Heart right ventricle (tissue), 16 donors: ENCODE results near the gene BBS1. TPM values are rescaled to one million over a fixed set of nuclear protein-coding genes. Genes with fewer than 3 reads are reported as not detected.
"Not testable (repeated sequence)": the region's sequence is repeated elsewhere in the genome, so short reads cannot be mapped to it uniquely, and the experiment has no call there.

Experiments
- ATAC-seq, 8 donors: fragments of 200-7000 bp; cut with Tn5 transposase; one replicate each; pipeline ENCODE4 v1.9.1; 2020; ENCODE audit warnings: mild to moderate bottlenecking in 8 of 8, moderate library complexity in 8 of 8, moderate number of reproducible peaks in 1 of 8
- DNase-seq, 2 donors: peaks; one replicate each; pipeline ENCODE4 v3.0.0-alpha.2; 2020
- H3K27ac ChIP-seq, 10 donors: fragments of 200-600 bp; sonication (generic) in 2 of 10; one replicate each; pipeline versions ENCODE4 v1.5.0 to v1.8.0; 2020 to 2022; ENCODE audit warnings: mild to moderate bottlenecking in 3 of 10
- H3K27me3 ChIP-seq, 7 donors: fragments of 200-600 bp; one replicate each; pipeline ENCODE4 v1.8.0; 2021 to 2022; ENCODE audit warnings: mild to moderate bottlenecking in 2 of 7
- H3K36me3 ChIP-seq, 9 donors: fragments of 200-600 bp; sonication (generic) in 1 of 9; one replicate each; pipeline versions ENCODE4 v1.5.0 to v1.8.0; 2020 to 2022; ENCODE audit warnings: mild to moderate bottlenecking in 2 of 9
- H3K4me1 ChIP-seq, 9 donors: fragments of 200-600 bp; sonication (generic) in 1 of 9; one replicate each; pipeline versions ENCODE4 v1.5.0 to v1.8.0; 2020 to 2022; ENCODE audit warnings: mild to moderate bottlenecking in 4 of 9
- H3K4me3 ChIP-seq, 10 donors: fragments of 200-600 bp; sonication (generic) in 2 of 10; one replicate each; pipeline versions ENCODE4 v1.5.0 to v1.8.0; 2020 to 2022; ENCODE audit warnings: mild to moderate bottlenecking in 7 of 10, moderate library complexity in 2 of 10
- H3K9me3 ChIP-seq, 11 donors: fragments of 200-600 bp in 10 of 11; sonication (generic) in 2 of 11; one replicate each; pipeline versions ENCODE4 v1.5.0 to v1.8.0; 2013 to 2022; ENCODE audit warnings: mild to moderate bottlenecking in 2 of 11, control low read depth in 1 of 11, moderate library complexity in 1 of 11
- CTCF ChIP-seq, 9 donors: fragments of 200-600 bp; sonication (generic) in 2 of 9; IDR thresholded peaks; one replicate each; pipeline versions ENCODE4 v1.5.0 to v1.8.0; 2021 to 2022; ENCODE audit warnings: antibody characterized with exemption in 9 of 9, mild to moderate bottlenecking in 5 of 9, moderate library complexity in 1 of 9
- WGBS, 2 donors: extraction: QIAGEN DNeasy Blood & Tissue Kit; methylation state at CpG; one replicate each; pipeline ENCODE4 v1.1.7; 2013; ENCODE audit warnings: inconsistent platforms in 1 of 2; 5-methylcytosine and 5-hydroxymethylcytosine counted together
- intact Hi-C, 10 donors: fragments of 100-400 bp; cut with DNase I; formaldehyde crosslinking; loops; one replicate each; pipeline versions ENCODE4 v1.11.1 to v1.14.2; 2022
- long read RNA-seq, 3 donors: library from polyadenylated mRNA; unstranded; transcript quantifications; one replicate each; pipeline ENCODE4 v2.0.0, GENCODE V29; 2020 to 2021
- polyA plus RNA-seq, 2 donors: library from polyadenylated mRNA; stranded (reverse); fragments of 200-250 nt; gene quantifications; one replicate each; pipeline ENCODE4 v1.2.3, GENCODE V29; 2013
- total RNA-seq, 10 donors: library from RNA; stranded (reverse); fragmentation: NEBNext Ultra II Directional in 3 of 10; extraction: Animal tissue kit (Norgen Biotek cat#: 25700) in 3 of 10; gene quantifications; one replicate each; pipeline versions ENCODE4 v1.2.1 to v1.2.4, GENCODE V29; 2021 to 2023
- donor health status: Arrhythmogenic right ventricular cardiomyopathy.
- donor health status: ischemic (EF 13 %, LVEDD 7.1; RV severe dilation, severe dysfunction).
- donor health status: healthy with polysubstance abuse.
- donor health status: DM: no; HTN: yes; CAD: no.
- donor health status: DM: no; HTN: no; CAD: no.
- donor health status: ischemic (EF 25% LVEDD 6.9; RV normal size, moderate dysfunction).
- donor health status: ischemic (EF 25% LVEDD 5.7; RV mildly dilated, moderate dysfunction).
- donor health status: healthy.
- donor health status: DM: yes; HTN: yes; CAD: no.
- donor health status: Ischemic cardiomyopathy.
- donor health status: ischemic (EF 35%, LVEDD 5.7; RV mildly dilated, moderate dysfunction).
- donor health status: nonischemic (EF 11% LVEDD 7.7; RV severe dilation, severe dysfunction).
- donor health status: DM: yes; HTN: yes; CAD: no.
- donor health status: PGD.
- donor health status: ischemic (EF 29% LVEDD 5.4; RV normal size, mild dysfunction).
- donor health status: nonischemic (EF 23%, LVEDD 6.1; RV moderate dilation, normal function).

The BBS1 gene
- total RNA-seq (10 to 100 TPM; 14.5 to 23.9 (median 18.1) TPM), polyA plus RNA-seq (10 to 100 TPM in 1 of 2 donors, 1 to 10 TPM in 1; 9.6 to 14.7 TPM)
- long read RNA-seq, donor 1, transcript BBS1-201 (17 exons, 3,423 nt): major isoform, 8 of 19 reads
- long read RNA-seq, donor 1, partial matches to known transcripts: 7 of 19 reads
- long read RNA-seq, donor 1, other reads (novel, unspliced or antisense): 4 of 19 reads
- long read RNA-seq, donor 2, transcript BBS1-201 (17 exons, 3,423 nt): major isoform, 9 of 22 reads
- long read RNA-seq, donor 2, partial matches to known transcripts: 6 of 22 reads
- long read RNA-seq, donor 2, other reads (novel, unspliced or antisense): 6 of 22 reads
- long read RNA-seq, donor 3, transcript BBS1-201 (17 exons, 3,423 nt): major isoform, 10 of 31 reads
- long read RNA-seq, donor 3, partial matches to known transcripts: 18 of 31 reads
- long read RNA-seq, donor 3, other reads (novel, unspliced or antisense): 2 of 31 reads

GRCh38 chr11:66510271-66510989 is at the start of gene BBS1:
TSS of gene BBS1 (plus strand) at chr11:66510635. CDS start at chr11:66510660, 25 bp downstream.
- no peaks in the 10 kb centered on the region for H3K27me3 ChIP-seq
- peak in 3 of 9 donors; percentile 10 to 23 (median 11) for TF ChIP-seq CTCF (IDR thresholded peaks at IDR 0.05)
- WGBS, 2 donors: 1% methylated on average over 29 to 31 of the region's 31 CpGs
- H3K4me1 ChIP-seq: peaks cover 0 to 23% (median 13%) of the 10 kb centered on the region in 9 donors
- DNase-seq (peak; percentile 83 to 89), ATAC-seq (peak; percentile 94 to 98 (median 96))
- H3K4me3 ChIP-seq: peak within 1 kb of the TSS; percentile 63 to 100 (median 79)
- intact Hi-C loops: loop anchor here in 1 of 10 donors (1.0 kb wide), 1 partner anchor 36 kb away; the partner anchor contains the start of genes ACTN3 and ZDHHC24
- H3K36me3 ChIP-seq: peaks cover 0 to 38% (median 0%) of the 10 kb centered on the region in 9 donors
- H3K27ac ChIP-seq: peak within 1 kb of the TSS in 9 of 10 donors; percentile 30 to 79 (median 64)
- no peaks in the 10 kb centered on the region for H3K9me3 ChIP-seq

GRCh38 chr11:66462010-66462409 is 48.4 kb upstream of the BBS1 start:
- TF ChIP-seq CTCF (IDR thresholded peaks at IDR 0.05): no peak
- DNase-seq (no peak), ATAC-seq (no peak)
- Histone ChIP-seq H3K27me3 (no peaks in the 10 kb centered on the region), H3K27ac (no peak overlapping the region), H3K4me3 (no peak overlapping the region), H3K9me3 (peaks cover 0 to 11% (median 0%) of the 10 kb centered on the region in 11 donors), H3K4me1 (peaks cover 0 to 14% (median 7%) of the 10 kb centered on the region in 9 donors), H3K36me3 (no peaks in the 10 kb centered on the region)
- intact Hi-C loops: no loop called here

GRCh38 chr11:66462911-66463310 is 47.5 kb upstream of the BBS1 start:
- Histone ChIP-seq H3K36me3 (no peaks in the 10 kb centered on the region), H3K4me1 (peaks cover 0 to 22% (median 14%) of the 10 kb centered on the region in 9 donors), H3K9me3 (peaks cover 0 to 11% (median 0%) of the 10 kb centered on the region in 11 donors), H3K27me3 (no peaks in the 10 kb centered on the region), H3K4me3 (no peak overlapping the region), H3K27ac (no peak overlapping the region)
- no peak for ATAC-seq
- 88 to 90% methylated on average over 3 of the region's 3 CpGs for WGBS, 2 donors
- no peak for TF ChIP-seq CTCF (IDR thresholded peaks at IDR 0.05)
- intact Hi-C loops: no loop called here
- no peak for DNase-seq

- H3K27me3 ChIP-seq, H3K27ac ChIP-seq, DNase-seq, H3K36me3 ChIP-seq, H3K4me3 ChIP-seq, ATAC-seq, intact Hi-C loops: not testable (repeated sequence)
- peaks cover 0 to 11% (median 0%) of the 10 kb centered on the region in 11 donors for H3K9me3 ChIP-seq
- H3K4me1 ChIP-seq: peaks cover 0 to 30% (median 18%) of the 10 kb centered on the region in 9 donors
- WGBS, 2 donors: 87 to 88% methylated on average over 5 of the region's 5 CpGs
Measured at GRCh38 chr11:66464116-66464515, 46.3 kb upstream of the BBS1 start.
